WI38 (cell line): ENCODE results near the gene USP53.
A peak's percentile ranks its signal among the peaks of the same experiment; 100 is the strongest.

Source experiments
- H3K4me3 ChIP-seq: 2 replicates; pipeline ENCODE4 v1.5.1; 2011; ENCODE audit warnings: low read depth, mild to moderate bottlenecking, control low read depth, low read length
- TF ChIP-seq, protein P1 (sequence below): IDR thresholded peaks from 2 replicates; pipeline ENCODE4 v1.5.1; 2012; ENCODE audit warnings: low read depth, mild to moderate bottlenecking, control low read depth, low read length

USP53 gene

DNA sequence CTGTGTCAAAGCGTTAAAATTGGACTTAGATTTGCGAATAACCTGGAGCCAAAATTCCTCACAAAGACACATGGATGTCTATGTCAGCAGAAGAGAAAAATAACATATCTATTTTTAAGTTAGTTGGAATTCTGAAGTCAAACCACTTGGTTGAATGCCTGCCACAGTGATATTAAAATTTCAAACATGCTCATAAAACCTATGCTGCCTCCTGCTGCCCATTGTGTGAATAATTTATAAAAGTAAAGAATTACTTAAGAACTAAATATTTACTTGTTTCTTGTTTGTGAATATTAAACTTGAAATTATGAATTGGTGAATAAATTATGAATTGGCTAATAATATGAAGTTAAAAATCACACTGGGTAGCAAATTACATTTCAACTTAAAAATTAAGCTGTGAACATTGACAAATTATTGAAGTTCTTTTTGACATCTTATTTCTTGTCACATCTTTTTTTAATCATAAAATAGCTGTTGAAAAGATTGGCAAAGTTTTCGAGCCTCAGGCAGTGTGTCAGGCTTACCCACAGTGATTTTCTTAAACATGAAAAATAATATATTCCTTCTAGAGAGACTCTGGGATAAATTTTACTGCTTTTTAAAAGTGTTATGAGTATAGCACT is 74.0 kb downstream of the USP53 start:
- H3K4me3 ChIP-seq, result no peak overlapping the region
- TF ChIP-seq, protein P1, sequence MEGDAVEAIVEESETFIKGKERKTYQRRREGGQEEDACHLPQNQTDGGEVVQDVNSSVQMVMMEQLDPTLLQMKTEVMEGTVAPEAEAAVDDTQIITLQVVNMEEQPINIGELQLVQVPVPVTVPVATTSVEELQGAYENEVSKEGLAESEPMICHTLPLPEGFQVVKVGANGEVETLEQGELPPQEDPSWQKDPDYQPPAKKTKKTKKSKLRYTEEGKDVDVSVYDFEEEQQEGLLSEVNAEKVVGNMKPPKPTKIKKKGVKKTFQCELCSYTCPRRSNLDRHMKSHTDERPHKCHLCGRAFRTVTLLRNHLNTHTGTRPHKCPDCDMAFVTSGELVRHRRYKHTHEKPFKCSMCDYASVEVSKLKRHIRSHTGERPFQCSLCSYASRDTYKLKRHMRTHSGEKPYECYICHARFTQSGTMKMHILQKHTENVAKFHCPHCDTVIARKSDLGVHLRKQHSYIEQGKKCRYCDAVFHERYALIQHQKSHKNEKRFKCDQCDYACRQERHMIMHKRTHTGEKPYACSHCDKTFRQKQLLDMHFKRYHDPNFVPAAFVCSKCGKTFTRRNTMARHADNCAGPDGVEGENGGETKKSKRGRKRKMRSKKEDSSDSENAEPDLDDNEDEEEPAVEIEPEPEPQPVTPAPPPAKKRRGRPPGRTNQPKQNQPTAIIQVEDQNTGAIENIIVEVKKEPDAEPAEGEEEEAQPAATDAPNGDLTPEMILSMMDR, result no peak; the same call in 1 of the 2 replicates

DNA sequence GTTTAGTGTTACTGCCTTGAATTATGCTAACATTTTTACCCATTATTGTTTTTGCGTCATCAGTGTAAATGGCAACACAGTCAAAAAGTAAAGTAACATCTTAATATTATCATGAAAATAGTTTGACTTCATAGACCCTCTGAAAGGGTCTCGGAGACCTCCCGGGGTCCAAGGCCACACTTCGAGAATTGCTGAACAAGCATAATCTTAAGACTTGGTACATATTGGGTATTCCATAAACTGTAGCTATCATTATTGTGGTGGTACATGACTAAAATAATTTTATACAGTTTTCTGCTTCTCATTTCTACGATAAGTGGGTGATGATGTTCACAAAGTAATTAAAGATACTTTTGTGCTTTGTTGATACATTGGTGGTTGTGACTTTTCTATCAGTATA is 76.8 kb downstream of the USP53 start:
- TF ChIP-seq, protein P1, result no peak
- H3K4me3 ChIP-seq, result no peak overlapping the region

DNA sequence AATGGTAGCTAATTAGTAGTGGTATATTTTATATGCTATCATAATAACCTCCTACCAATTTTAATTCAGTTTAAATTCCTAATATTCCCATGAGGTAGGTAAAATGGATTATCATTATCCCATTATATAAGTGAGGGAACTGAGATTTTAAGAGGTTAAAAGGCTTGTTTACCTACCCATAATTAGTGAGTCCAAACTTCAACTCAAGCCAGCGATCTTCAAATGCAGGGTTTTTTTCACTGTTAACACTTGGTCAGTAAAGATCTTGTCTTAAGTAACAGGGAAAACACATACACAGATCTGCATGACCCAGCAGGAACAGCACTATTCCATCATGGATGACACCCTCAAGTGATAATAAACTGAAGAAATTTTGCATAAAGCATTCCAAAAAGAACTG is 78.1 kb downstream of the USP53 start:
- no peak overlapping the region for H3K4me3 ChIP-seq
- TF ChIP-seq, protein P1, result no peak

DNA sequence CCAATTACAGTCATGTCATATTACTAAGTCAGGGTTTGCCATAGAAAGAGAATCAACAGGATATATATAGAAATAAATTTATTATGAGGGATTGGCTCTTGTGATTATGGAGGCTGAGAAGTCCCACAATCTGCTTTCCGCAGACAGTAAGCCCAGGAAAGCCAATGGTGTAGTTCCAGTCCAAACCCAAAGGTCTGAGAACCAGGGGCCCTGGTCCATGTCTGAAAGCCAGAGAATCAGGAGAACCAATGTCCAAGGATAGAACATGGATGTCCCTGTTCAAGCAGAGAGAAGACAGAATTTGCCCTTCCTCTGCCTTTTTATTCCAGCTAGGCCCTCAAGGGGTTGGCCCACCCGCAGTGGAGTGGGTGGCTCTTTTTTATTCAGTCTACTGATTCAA is 83.8 kb downstream of the USP53 start:
- TF ChIP-seq, protein P1, result no peak
- no peak overlapping the region for H3K4me3 ChIP-seq

DNA sequence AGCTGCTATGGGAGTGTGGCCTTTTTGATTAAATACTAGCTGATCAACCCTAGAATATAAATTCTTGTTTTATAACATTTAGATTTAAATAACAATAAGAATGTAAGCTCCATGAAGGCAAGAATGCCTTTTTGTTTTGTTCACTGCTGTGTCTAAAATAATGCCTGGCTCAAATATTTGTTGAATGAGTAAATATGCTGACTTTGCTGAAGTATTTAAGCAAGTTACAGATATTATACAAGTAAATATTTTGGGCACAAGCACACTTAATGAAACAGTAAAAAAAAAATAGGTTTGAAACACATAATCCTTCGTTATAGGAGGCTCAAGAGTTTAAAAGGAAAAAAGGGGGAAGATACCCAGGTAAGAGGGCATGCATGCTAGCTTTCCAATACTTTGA is 85.3 kb downstream of the USP53 start:
- peak overlapping the region; percentile 85 for H3K4me3 ChIP-seq
- TF ChIP-seq, protein P1, result no peak

DNA sequence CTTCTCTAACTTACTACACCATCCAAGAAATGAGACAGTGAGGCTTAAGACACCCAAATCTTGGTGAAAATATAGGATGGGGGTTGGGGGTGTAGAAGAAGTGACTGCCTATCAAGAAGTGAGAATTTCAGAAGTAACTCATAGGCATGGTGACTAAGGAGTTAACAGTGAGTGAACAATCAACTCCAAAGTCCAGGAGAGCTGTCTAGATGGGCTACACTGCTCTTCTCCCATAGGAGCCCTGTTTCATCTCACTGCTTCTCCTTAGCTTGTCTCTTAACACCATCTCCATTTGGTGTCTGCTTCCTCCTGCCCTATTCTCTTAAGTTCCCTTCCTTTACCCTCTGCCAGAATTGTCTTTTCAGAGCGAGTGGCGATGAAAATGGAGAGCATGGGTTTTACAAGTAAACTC is 86.8 kb downstream of the USP53 start:
- TF ChIP-seq, protein P1, result no peak
- peak overlapping the region; percentile 85 for H3K4me3 ChIP-seq

DNA sequence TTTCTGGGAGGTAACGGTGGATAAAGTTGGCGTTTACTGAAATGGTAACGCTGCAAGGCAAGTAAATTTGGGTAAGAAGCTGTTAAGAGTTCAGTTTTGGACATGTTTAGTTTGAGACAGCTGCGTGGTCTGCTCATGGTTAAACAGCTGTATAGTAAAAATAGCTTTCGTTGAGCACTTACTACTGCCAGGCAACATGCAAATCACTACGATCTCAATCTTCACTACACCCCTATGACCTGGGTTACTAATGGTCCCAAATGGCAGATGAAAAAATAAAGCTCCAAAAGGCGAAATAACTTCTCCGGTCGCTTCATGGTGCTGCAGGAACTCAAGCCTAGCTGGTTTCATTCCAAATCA is 87.2 kb downstream of the USP53 start:
- peak overlapping the region; percentile 85 for H3K4me3 ChIP-seq
- TF ChIP-seq, protein P1, result no peak
